Stimulated activated CD8-positive, alpha-beta memory T cell treated with anti-CD3 and anti-CD28 coated beads, Interleukin-15, amount 100 ng/mL, for 24 hours (primary cell): ENCODE data around the gene GANC.
"Not testable (repeated sequence)": the region's sequence is repeated elsewhere in the genome, so short reads cannot be mapped to it uniquely, and the experiment has no call there.

Experiments used
- DNase-seq: peaks from one replicate; pipeline ENCODE4 v3.0.0-alpha.2; 2020; ENCODE audit warnings: low read depth

The GANC gene, protein sequence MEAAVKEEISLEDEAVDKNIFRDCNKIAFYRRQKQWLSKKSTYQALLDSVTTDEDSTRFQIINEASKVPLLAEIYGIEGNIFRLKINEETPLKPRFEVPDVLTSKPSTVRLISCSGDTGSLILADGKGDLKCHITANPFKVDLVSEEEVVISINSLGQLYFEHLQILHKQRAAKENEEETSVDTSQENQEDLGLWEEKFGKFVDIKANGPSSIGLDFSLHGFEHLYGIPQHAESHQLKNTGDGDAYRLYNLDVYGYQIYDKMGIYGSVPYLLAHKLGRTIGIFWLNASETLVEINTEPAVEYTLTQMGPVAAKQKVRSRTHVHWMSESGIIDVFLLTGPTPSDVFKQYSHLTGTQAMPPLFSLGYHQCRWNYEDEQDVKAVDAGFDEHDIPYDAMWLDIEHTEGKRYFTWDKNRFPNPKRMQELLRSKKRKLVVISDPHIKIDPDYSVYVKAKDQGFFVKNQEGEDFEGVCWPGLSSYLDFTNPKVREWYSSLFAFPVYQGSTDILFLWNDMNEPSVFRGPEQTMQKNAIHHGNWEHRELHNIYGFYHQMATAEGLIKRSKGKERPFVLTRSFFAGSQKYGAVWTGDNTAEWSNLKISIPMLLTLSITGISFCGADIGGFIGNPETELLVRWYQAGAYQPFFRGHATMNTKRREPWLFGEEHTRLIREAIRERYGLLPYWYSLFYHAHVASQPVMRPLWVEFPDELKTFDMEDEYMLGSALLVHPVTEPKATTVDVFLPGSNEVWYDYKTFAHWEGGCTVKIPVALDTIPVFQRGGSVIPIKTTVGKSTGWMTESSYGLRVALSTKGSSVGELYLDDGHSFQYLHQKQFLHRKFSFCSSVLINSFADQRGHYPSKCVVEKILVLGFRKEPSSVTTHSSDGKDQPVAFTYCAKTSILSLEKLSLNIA (N-terminal part only)

DNA sequence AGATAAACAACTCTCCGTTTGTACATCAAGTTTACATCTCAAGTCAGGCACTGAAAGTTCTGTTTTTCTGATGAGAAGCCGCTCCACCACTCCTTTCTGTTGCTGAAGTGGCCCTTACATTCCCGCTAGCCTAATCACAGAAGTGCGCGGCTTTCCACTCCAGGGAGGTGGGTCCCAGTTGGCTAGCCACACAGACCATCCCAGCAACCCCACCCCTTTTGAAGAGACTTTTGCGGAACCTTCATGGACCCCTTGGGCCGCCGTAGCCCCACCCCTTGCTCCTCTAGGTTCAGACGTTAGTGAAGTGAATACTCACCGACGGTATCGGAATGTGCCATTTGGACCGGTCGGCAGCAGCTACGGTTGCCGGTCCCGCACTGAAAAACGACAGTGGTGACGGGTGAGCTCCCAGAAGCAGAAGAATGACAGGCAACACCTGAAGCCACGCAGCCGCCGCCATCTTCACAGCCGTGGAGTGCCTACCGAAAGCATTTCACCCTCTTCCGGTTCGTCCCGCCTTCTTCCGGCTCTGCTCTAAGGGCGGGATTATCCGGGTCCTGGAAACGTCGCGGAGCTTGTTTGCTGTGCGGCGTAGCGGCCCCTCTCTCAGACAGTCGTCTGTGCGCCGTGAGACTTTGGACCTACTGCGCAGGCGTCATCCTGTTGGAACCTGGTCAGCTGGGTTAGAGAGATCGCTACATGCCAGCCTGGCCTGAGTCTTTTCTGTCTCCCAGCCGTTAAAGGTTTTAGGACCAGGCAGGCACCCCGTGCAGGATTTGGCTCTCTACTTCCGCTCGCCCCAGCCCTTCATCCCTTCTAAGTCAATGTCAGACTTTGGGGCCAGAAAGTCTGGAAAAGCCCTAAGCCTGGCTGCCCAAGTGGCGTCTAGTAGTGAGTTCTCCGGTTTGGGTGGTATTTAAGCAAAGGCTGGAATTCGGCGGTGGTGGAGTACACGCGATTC lies at the start of gene GANC, which contains the start of gene TMEM87A:
Gene GANC (plus strand): TSS at position 263 of the 961 bp plus-strand sequence. CDS start 1,281 bp downstream, outside the sequence.
Gene TMEM87A (minus strand): TSS at position 495 of the 961 bp plus-strand sequence. CDS start 35 bp downstream, at position 460.
- peak; percentile 85 for DNase-seq

DNA sequence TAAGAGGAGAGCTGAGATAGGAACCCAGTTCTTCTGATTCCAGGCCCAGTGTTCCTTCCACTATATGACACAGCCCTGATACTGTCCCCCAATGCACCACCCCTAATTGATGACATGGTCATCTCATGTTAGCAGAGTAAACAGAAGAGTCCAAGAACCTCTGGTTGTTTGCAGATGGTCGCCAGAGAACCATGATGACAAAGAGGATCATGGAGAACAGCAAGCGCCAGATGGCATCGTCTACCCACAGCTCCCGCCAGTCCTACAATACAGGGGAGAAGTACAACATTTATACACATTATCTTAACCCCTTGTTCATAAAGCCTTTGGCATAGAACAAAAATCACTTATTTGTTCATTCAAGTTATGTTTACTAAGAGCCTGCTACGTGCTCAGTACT lies 46.4 kb upstream of the GANC start:
- DNase-seq, result no peak

DNA sequence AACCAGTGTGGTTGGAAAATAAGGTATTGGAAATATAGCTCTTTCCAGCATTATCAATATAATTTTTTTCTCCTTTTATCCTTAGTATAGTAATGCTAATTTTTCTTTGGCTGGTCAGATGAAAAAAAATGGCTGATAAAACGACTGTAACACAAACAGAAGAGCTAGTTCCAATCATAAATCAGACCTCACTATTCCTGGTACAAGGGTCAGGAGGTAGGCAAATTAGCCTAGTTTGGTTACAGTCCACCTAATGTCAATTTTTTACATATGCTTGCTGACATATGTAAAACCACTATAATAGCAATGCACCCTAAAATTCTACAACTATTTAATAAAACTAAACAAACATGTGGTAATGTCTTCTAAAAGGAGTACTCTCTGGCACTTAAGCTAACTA lies 45.0 kb upstream of the GANC start:
- no peak for DNase-seq

DNA sequence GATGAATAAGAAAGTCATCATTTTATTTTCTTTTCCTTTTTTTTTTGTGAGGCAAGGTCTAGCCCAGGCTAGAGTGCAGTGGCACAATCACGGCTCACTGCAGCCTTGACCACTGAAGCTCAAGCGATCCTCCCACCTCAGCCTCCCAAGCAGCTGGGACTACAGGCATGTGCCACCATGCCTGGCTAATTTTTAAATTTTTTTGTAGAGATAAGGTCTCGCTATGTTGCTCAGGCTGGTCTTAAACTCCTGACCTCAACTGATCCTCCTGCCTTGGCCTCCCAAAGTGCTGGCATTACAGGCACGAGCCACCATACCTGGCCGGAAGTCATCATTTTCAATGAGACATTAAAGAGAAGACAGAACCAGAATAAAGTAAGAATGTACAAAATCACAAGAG lies 44.0 kb upstream of the GANC start:
- not testable (repeated sequence) for DNase-seq

DNA sequence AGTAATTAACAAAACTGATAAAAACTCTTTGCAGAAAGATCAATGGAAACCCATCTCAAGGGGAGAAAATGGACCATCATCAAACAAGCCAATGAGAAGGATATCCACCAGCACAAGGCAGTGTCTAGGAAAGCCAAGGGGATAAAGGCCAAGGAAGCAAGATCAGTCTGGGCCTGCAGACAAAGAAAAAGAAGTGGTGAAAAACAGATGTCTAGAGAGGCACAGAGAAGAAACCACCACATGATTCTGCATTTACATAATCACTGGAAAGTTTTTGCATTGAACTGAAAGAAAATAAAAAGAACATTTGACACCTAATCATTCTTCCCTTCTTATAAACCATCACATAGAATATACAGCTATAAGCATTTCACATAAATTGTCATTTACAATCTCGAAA lies 41.9 kb upstream of the GANC start:
- DNase-seq, result no peak

DNA sequence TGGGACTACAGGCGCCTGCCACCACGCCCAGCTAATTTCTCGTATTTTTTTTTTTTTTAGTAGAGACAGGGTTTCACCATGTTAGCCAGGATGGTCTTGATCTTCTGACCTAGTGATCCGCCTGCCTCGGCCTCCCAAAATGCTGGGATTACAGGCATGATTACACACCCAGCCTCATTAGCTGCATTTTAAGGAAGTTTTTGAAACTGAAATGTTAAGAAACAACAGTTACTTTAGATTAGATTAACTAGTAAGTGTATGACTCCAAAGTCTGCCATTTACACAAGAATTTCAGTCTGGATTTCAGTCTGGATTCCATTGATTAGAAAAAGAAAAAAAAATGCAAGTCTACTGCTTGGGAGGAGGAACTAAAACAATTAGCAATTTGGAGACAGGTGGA lies 40.4 kb upstream of the GANC start:
- DNase-seq, result no peak

DNA sequence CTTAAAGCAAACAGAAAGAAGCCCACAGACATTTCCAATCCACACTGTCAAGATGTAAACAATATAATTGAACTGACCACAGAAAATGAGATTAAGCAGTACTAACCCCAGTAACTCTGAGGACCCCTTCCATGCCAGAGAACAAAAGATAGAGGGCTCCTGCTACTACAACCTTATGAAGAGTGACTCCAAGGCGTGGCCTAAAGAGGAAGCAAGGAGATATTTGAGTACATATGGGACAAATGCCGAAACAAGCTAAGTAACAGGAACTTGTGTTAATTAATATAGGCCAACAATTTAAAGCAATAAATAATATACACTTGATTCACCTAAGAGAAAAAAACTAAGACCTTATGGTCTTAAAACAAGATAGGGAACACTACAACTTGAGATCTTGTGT lies 39.9 kb upstream of the GANC start:
- no peak for DNase-seq

DNA sequence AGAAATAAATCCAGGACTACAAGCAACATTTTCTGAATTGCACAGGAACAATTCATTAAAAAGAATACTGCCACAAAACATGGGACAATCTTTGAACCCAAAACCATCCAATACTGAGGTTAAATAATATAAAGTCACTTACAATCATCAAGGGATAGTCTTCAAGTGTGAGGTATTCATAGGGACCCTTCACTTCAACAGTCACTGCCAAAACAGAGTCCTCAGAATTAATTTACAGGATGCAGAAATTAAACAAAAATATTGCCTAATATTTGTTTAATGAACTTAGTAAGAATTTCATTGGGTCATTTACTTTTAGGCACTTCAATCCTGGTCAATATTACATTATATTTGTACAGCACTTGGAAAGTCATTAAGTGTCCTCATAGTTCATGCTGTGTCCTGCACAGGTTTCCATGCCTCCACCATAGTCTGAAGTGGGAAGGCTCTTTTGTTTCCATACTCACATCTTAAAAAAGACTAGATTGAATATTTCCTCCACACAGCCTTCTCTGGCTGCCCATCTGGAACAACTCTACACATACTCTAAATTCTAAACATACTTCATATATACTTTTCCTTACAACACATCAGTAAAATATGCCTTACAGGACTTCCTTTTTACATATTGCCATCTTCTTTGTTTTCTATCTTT lies 33.3 kb upstream of the GANC start:
- no peak for DNase-seq

DNA sequence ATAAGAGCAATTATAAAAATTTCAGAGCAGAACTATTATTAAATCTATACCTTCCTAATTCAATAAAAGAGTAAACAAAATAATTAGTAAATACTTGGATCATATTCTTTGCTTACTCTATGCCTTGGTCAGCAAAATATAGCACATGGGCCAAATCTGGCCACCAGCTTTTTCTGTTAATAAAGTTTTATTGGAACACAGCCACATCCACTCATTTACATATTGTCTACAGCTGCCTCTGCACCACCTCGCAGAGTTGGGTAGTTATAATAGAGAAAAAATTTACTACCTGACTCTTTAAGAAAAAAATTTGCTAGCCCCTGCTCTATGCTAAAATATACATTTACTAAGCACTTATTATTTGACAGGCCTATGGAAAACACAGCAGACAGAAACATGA lies 32.2 kb upstream of the GANC start:
- DNase-seq, result no peak

DNA sequence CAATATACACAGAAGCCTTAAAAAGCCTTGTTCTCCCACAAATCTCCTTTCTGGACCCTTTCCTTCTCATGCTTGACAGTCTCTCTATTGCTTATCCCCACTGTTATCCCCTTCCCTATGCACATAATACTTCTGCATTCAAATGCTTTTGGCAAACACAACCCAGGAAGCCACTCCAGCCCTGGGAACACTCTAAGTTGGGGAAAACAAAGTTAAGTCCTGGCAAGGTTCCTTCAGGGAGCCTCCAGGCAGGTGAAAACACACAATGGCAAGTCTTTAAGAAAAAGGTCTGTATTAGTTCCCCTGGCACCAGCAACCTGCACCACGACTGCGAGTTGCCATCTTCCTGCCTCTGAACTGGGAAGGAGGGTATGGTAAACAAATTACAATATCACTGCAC lies 19.7 kb upstream of the GANC start:
- no peak for DNase-seq

DNA sequence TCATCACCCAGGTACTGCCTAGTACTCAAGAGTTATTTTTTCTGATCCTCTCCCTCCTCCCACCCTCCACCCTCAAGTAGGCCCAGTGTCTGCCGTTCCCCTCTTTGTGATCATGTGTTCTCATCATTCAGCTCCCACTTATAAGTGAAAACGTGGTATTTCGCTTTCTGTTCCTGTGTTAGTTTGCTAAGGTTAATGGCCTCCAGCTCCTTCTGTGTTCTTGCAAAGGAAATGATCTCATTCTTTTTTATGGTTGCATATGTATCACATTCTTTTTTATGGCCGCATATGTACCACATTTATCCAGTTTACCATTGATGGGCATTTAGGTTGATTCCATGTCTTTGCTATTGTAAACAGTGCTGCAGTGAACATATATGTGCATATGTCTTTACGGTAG lies 8.2 kb upstream of the GANC start:
- DNase-seq, result no peak

DNA sequence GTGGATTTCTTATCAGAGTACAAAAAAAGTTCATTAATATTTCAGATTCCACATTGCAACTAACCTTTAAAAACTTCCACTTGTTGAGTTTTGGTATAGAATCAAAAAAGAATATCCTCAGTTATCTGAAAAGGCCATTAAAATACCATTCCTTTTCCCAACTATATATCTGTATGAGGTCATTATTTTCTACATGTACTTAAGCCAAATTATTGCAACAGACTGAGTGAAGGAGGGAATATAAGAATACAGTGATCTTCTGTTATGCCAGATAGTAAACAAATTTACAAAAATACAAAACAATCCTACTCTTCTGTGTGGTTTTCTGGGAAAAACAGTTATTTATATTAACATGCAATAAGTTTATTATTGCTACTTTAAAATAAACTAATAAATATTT lies 5.7 kb upstream of the GANC start:
- DNase-seq, result no peak

DNA sequence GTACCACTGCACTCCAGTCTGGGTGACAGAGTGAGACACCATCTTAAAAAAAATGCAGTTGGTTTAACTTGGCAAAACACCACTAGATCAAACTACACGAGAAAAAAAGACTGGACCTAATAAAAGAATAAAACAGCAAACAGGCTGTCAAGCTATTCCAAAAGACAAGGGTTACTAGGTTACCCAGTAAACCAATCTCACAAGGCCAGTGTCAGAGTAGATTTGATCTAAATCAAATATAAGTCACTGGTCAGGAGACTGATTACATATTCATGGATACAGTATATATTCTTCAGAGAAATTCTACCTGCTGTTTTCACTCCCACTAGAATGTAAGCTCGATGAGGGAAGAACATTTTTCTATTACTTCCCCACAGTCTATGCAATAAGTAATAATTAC lies 2.5 kb upstream of the GANC start:
- no peak for DNase-seq

DNA sequence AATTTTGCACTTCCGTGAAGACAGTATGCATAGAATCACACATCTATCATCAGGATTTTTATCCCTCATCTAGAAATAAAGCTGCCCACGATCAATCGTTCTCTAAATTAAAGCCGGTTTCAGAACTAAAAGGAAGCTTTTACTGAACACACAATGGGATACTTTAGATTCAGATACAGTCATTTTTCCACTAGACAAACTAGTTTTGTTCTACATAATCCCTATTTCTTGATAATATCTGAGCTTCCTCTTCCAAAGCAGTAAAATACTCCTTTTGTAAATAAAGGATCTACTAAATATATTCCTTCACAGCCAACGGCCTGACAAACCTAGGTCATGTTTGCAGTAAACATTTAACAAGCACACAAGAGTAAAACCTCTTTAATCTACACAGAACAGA lies 2.0 kb upstream of the GANC start:
- DNase-seq, result no peak

DNA sequence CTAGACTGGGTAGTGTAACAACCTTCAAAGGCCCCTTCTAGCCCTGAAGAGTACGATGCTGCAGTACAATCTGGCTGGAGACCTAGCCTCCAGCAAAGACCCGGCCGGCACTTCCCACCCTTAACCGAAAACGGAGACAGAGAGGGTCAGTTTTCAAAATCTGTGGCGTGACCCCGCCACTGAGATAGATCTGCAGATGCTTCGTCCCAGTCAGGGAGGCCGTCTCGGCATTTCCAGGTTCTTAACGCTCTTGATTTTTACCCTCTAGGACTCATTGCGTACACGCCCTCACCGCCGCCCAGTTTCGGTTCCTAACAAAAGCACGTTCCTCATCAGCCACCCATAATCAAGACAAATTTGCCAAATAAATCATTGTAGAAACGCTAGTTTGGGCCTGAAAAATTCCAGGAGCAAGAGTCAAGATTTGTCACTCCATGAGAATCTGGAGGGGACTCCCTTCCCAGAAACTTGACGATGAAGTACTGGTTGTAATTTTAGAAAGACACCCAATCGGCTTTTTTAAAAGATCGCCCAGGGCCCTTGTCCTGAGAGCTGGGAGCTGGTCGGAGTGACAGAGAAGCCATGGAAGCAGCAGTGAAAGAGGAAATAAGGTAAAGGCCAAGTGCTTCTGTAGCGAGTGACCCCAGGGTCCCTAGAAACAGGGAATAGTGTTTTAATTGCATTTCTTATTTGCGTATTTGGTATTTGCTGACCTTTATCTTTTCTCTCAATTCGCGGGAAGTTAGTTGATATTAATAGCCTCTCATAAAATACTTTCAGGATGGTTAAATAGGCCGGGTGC lies 1.1 kb downstream of the GANC start:
- peak; percentile 33 for DNase-seq

DNA sequence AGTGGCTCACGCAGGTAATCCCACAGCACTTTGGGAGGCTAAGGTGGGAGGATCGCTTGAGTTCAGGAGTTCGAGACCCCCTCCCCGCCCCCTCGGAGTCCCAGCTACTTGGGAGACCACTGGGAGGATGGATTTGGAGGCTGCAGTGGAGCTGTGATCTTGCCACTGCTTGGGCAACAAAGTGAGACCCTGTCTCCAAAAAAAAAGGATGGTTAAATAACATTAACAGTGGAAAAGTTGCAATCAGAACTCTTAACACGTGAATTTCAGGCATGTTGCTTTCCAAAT lies 1.6 kb downstream of the GANC start:
- DNase-seq, result no peak

DNA sequence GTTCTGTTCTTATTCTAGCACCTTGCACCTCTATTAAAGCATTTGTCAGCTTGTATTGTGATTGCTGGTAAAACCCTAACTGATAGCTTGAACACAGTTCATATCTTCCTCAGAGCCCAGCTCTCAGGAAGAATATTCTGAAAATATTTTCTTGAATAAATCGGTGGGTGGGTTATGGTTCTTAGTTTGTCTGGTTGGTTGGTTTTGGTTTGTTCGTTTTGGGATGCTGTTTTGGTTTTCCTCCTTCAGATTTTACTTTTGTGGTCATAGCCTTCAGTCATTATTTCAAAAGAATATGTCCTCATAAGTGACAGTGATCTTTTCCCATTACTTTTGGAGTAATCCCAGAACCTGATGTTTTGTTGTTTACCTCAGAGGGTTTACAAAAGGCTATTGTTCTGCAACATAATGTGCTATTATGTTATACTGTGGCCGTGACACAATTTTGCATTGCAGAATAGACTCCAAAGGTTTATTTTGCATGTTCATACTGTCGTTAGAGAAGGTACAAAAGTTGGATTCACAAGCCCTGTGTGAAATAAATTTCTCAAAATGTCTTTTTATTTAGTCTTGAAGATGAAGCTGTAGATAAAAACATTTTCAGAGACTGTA lies 2.9 kb downstream of the GANC start:
- DNase-seq, result no peak

DNA sequence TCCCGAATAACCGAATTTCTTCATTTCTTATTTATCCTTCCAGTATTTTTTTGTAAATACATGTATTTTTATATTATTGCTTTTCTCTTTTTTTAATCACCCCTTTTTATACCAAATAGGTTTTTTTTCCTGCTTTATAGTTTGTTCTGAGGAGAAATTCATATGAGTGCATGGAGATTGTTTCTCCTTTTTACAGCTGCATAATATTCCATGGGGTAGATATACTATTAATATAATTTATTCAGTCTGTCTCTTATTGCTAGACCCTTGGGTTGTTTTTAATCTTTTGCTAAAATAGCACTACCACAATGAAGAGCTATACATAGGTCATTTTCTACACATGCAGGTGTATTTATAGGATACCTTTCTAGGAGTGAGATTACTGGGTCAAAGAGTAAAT lies 3.8 kb downstream of the GANC start:
- DNase-seq, result no peak

DNA sequence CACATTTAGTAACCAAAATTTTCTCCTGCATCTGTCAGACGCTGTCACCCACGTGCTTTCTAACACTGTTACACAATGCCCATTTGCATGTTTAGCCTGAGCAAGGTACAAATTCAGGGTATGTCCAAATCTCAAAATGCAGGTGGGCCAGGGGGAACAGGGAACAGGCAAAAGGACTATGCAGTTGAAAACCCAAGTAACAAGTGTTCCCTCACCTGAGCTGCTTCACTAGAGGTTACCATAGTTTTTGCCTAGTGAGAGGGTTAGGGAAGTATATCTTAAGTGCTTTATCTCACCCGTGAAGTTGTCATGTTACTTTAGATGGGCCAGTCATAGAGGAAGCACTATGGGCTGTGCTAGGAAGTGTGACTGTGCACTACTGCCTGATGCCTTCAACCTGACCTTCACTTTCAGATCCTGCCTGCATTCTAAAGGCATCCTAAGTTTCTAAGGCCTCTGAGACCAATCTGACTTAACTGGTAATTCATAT lies 6.3 kb downstream of the GANC start:
- no peak for DNase-seq

DNA sequence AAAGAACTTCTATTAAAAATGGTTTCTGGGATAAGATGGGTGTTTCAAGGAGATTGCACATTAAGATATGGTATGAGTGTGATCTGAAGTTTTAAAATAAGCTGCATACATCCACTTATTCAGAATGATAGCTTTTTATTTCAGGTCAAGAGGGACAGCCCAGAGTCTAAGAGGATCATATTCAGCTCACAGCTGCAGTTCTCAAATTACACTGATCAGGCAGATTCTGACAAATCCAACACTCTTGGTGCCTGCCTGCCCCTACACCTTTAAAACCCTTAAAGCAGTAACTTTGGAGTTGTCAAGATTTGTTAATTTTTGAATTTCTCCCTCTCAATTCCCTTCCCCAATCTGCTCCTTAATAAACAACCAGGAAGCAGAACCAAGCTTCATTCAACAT lies 9.3 kb downstream of the GANC start:
- DNase-seq, result no peak
